ENCODE measurements around the gene ATP10A. TPM values are rescaled to one million over a fixed set of nuclear protein-coding genes. Genes with fewer than 3 reads are reported as not detected.

The ATP10A gene
- total RNA-seq, 1 experiment from 2014 or later: 3.9 TPM

- Histone ChIP-seq H3K56ac (ENCODE audit: insufficient read length, low read depth, low read length) (no peak overlapping the region), H4K5ac (ENCODE audit: insufficient read length, low read depth, low read length) (no peak overlapping the region), H4K91ac (ENCODE audit: insufficient read length, low read depth, low read length) (no peak overlapping the region), H3K4me1 (ENCODE audit: insufficient read depth, low read length) (no peaks in the 10 kb centered on the region), H2BK15ac (ENCODE audit: low read depth, low read length) (no peak overlapping the region), H3K27ac (ENCODE audit: insufficient read length, low read depth, low read length) (no peak overlapping the region), H3K18ac (ENCODE audit: insufficient read length, low read depth, low read length) (no peak overlapping the region), H2AK5ac (ENCODE audit: insufficient read length, low read length) (no peak overlapping the region), H4K20me1 (ENCODE audit: control insufficient read depth, insufficient read depth, insufficient read length) (no peaks in the 10 kb centered on the region), H3K27me3 (ENCODE audit: insufficient read depth, low read length) (no peaks in the 10 kb centered on the region), H3K79me2 (ENCODE audit: insufficient read depth, low read length) (no peaks in the 10 kb centered on the region), H3K4ac (ENCODE audit: low read depth, low read length) (no peak overlapping the region), H3K23me2 (ENCODE audit: insufficient read length, low read depth, low read length, poor library complexity, severe bottlenecking) (no peaks in the 10 kb centered on the region), H2BK120ac (ENCODE audit: low read depth, low read length, poor library complexity, severe bottlenecking) (no peak overlapping the region), H2BK5ac (ENCODE audit: insufficient read length, low read length) (no peak overlapping the region), H3K9me3 (ENCODE audit: control insufficient read depth, low read depth, low read length) (no peaks in the 10 kb centered on the region), H3K4me2 (ENCODE audit: insufficient read depth, insufficient read length, low read length) (no peak overlapping the region), H3K9ac (ENCODE audit: extremely low read depth, insufficient read length, low read length) (no peak overlapping the region), H2AFZ (ENCODE audit: low read length) (no peak overlapping the region), H2BK20ac (ENCODE audit: low read depth, low read length, poor library complexity, severe bottlenecking) (no peak overlapping the region), H3K23ac (ENCODE audit: insufficient read length, low read depth, low read length) (no peak overlapping the region), H4K8ac (replicated peaks; ENCODE audit: insufficient read length, low read depth, low read length) (no peak overlapping the region), H2BK12ac (ENCODE audit: insufficient read length, low read depth, low read length) (no peak overlapping the region), H3K79me1 (ENCODE audit: insufficient read depth, low read depth, low read length, poor library complexity, severe bottlenecking) (no peaks in the 10 kb centered on the region), H3K14ac (ENCODE audit: insufficient read depth, low read length) (no peak overlapping the region), H3T11ph (ENCODE audit: low read length) (no peak overlapping the region)
- Mint-ChIP-seq H3K27me3 (ENCODE audit: low read depth) (peaks cover 3% of the 10 kb centered on the region; the same call in 1 of the 2 replicates), H3K27ac (no peak overlapping the region), H3K4me3 (no peak overlapping the region), H3K36me3 (ENCODE audit: insufficient read depth in 1 of 3, low read depth in 3 of 3) (no peaks in the 10 kb centered on the region; a peak in 2 of 7 replicates), H3K9me3 (no peaks in the 10 kb centered on the region), H3K4me1 (peaks cover 21 to 25% of the 10 kb centered on the region in 2 experiments)
- no peak for TF ChIP-seq CTCF (conservative IDR thresholded peaks at IDR 0.05)
- no peak for DNase-seq
- no CpG with 5 or more reads among the region's 1 CpG for WGBS (ENCODE audit: extremely low coverage, insufficient read length, low lambda C conversion rate)
These were observed 165.5 kb downstream of the ATP10A start for GRCh38 chr15:25697586-25697985.
